Fibroblast of the aortic adventitia (primary cell): ENCODE measurements around the gene ZNF783. TPM values are rescaled to one million over a fixed set of nuclear protein-coding genes. Genes with fewer than 3 reads are reported as not detected.

ENCODE experiments used
- DNase-seq: peaks from one replicate; pipeline ENCODE4 v3.0.0-alpha.2; 2010; ENCODE audit warnings: low read depth
- H3K4me3 ChIP-seq: 2 replicates; pipeline ENCODE4 v1.5.1; 2011; ENCODE audit warnings: low read depth, mild to moderate bottlenecking, control low read depth, low read length, moderate library complexity
- total RNA-seq: library from RNA; depleted of rRNA; stranded (reverse); fragments of >200 nt; gene quantifications from 2 replicates; pipeline ENCODE4 v1.2.3, GENCODE V29; 2012; ENCODE audit warnings: low replicate concordance
- TF ChIP-seq, protein P1 (sequence below): IDR thresholded peaks from 2 replicates; pipeline ENCODE4 v1.5.1; 2011; ENCODE audit warnings: mild to moderate bottlenecking, low read length, control low read depth, inconsistent platforms; ENCODE audit not compliant: insufficient read depth

The ZNF783 gene
- total RNA-seq, 1 donor, result 9.1 TPM

DNA sequence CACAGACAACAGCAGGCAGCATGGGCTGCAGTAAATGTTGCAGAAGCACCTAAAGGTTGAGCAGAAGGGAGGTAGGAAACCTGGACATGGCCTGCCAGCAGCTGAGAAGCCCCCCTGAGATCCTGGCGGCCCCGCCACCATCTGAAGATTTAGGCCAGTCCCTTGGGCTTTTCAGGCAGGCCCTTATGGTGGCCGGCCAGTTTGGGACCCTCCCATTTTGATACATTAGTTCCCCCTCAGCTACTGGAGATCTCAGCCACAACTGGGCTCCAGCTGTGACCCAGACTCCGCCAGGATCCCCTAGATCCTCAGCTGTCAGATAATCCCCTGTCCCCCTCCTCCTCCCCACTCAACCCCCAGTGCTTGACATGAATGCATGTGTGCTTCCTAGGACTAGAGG is 34.4 kb downstream of the ZNF783 start:
- no peak for DNase-seq
- H3K4me3 ChIP-seq, result no peak overlapping the region
- TF ChIP-seq, protein P1, sequence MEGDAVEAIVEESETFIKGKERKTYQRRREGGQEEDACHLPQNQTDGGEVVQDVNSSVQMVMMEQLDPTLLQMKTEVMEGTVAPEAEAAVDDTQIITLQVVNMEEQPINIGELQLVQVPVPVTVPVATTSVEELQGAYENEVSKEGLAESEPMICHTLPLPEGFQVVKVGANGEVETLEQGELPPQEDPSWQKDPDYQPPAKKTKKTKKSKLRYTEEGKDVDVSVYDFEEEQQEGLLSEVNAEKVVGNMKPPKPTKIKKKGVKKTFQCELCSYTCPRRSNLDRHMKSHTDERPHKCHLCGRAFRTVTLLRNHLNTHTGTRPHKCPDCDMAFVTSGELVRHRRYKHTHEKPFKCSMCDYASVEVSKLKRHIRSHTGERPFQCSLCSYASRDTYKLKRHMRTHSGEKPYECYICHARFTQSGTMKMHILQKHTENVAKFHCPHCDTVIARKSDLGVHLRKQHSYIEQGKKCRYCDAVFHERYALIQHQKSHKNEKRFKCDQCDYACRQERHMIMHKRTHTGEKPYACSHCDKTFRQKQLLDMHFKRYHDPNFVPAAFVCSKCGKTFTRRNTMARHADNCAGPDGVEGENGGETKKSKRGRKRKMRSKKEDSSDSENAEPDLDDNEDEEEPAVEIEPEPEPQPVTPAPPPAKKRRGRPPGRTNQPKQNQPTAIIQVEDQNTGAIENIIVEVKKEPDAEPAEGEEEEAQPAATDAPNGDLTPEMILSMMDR, result no peak

DNA sequence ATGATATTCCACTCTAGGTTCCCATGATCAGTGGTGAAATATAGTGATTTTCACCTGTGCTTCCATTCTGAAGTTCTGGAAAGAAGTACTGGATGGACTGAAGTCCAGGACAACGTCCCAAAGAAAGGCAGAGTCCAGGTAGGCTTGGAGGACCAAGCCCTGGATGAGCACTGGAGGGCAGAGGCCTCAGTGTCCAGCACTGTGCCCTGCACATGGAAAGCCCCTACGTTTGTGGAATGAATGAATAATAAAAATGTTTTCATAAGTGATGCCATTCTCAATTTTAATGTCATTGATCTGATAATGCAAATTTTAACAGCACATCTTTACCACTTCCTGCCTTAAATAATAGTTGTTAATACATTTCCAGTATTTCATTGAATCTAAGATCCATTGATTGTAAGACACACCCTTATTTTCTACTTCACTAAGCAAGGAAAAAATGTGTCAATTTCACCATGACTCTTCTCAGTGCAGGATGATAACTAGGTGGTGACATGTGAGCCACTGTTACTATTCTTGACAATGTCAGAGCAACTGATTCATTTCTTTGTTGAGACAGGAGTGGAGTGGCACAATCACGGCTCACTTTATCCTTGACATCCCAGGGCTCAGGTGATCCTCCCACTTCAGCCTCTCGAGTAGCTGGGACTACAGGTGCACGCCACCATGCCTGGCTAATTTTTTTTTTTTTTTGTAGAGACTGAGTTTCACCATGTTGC is 35.2 kb downstream of the ZNF783 start:
- H3K4me3 ChIP-seq, result no peak overlapping the region
- TF ChIP-seq, protein P1, result no peak
- DNase-seq, result no peak

DNA sequence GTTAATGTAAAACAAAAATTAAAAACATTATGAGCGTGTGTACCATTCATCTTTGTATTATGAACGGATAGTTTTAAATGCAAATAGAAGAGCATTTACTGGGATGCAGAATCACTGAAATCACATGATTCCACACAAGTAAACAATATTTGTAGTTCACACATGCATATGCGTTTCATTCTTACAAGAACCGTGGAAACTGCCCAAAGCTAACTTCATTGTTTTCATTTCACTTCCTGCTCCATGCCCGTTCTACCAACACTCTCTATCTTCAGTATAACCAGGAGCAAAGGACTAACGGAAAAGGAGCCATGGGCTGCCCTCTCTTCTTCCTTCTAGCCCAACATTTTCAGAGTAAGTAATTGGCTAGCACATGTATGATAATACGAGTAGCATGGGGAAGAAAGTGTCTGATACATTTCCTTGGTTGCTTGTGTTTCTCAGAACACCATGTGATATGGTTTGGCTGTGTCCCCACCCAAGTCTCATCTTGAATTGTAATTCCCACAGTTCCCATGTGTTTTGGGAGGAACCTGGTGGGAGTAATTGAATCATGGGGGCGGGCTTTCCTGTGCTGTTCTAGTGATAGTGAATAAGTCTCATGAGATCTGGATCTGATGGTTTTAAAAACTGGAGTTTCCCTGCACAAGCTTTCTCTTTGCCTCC is 38.8 kb downstream of the ZNF783 start:
- H3K4me3 ChIP-seq, result no peak overlapping the region
- TF ChIP-seq, protein P1, result no peak
- DNase-seq, result no peak

DNA sequence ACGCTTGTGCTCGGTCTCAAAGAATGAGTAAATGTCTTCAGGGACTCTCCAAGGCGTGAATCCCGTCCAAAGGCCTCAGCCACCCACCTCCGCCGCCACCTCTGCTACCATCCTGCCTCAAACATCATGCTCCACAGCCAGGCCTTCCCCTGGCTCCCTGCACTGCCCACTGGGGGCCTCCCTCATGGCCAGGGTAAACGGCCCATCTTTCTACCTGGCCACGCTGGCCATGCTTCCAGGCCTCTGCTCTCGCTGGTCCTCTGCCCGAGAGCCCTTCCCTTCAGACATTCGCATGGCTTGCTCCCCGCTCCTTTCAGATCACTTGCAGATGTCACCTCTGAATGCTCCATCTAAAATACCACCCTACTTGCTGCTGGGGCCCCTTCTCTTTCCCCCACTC is 40.2 kb downstream of the ZNF783 start:
- DNase-seq, result no peak
- TF ChIP-seq, protein P1, result no peak

DNA sequence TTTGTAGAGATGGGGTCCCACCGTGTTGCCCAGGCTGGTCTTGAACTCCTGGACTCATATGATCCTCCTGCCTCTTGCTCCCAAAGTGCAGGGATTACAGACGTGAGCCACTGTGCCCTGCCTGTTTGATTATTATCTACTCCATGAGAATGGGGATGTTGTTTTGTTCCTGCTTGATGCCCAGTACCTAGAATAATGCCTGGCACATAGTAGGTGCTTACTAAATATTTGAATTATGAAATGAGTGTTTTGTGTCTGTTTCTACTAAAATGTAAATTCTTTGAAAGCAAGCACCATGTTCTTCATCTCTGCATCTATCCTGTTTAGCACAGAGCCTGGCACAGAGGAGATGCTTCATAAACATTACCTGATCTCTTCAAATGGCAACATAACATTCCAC is 40.9 kb downstream of the ZNF783 start:
- TF ChIP-seq, protein P1, result no peak
- no peak overlapping the region for H3K4me3 ChIP-seq
- DNase-seq, result no peak

More for the DNA sequence above, 40.2 kb downstream of the ZNF783 start:
- no peak overlapping the region for H3K4me3 ChIP-seq

DNA sequence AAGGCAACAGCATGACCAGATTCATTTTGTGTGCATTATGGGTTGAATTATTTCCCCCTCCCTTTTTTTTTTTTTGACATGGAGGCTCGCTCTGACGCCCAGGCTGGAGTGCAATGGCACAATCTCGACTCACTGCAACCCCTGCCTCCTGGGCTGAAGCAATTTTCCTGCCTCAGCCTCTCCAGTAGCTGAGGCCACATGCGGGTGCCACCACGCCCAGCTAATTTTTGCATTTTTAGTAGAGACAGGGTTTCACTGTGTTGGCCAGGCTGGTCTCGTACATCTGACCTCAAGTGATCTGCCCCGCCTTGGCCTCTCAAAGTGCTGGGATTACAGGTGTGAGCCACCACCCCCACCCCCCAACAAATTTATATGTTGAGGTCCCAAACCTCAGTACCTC is 42.0 kb downstream of the ZNF783 start:
- H3K4me3 ChIP-seq, result no peak overlapping the region
- TF ChIP-seq, protein P1, result no peak
- no peak for DNase-seq
